Mammary epithelial cell (primary cell): ENCODE measurements around the gene EDEM2.

ENCODE experiments used
- CTCF ChIP-seq, 2 donors: IDR thresholded peaks in 1 of 2; conservative IDR thresholded peaks in 1 of 2; 2 replicates each; pipeline ENCODE4 v1.5.1; 2011 to 2012; ENCODE audit warnings: inconsistent platforms in 2 of 2, low read length in 2 of 2, mild to moderate bottlenecking in 2 of 2, control low read depth in 1 of 2, low read depth in 1 of 2; ENCODE audit not compliant: insufficient read depth in 1 of 2; ENCODE audit errors: extremely low read depth in 1 of 2
- EZH2 ChIP-seq: IDR thresholded peaks from 2 replicates; pipeline ENCODE4 v1.6.1; 2012; ENCODE audit warnings: low read length, inconsistent platforms, borderline replicate concordance

DNA sequence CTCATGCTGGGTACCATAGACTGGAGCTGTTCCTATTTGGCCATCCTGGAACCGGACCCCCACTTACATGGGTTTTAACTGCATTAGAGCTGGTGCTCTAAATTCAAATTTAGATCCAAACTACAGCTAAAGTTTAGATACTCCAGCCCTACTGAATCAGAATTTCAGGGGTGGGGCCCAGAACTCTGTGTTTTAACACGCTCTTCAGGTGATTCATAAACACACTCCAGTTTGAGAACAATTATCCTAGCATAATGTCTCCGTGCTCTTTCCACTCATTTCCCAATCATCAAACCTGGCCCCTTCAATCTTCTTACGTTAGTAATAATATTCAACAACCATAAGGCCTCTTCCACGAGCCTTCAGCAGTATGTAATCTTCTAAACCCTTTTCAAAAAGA is 69.8 kb downstream of the EDEM2 start:
- no peak for TF ChIP-seq CTCF (conservative IDR thresholded peaks at IDR 0.05 in 1 of 2, IDR thresholded peaks at IDR 0.05 in 1 of 2; ENCODE audit: extremely low read depth in 1 of 2, insufficient read depth in 1 of 2, low read depth in 1 of 2, low read length in 2 of 2)
- no peak for TF ChIP-seq EZH2
